Right lobe of liver (tissue), 6 donors: ENCODE results near the gene UBE2G1. TPM values are rescaled to one million over a fixed set of nuclear protein-coding genes. Genes with fewer than 3 reads are reported as not detected.
A peak's percentile ranks its signal among the peaks of the same experiment; 100 is the strongest.
"Not testable (repeated sequence)": the region's sequence is repeated elsewhere in the genome, so short reads cannot be mapped to it uniquely, and the experiment has no call there.

ENCODE experiments used
- ATAC-seq, 4 donors: fragments of 200-7000 bp; cut with Tn5 transposase; one replicate each; pipeline ENCODE4 v1.9.1; 2020; ENCODE audit warnings: mild to moderate bottlenecking in 4 of 4, moderate library complexity in 4 of 4
- DNase-seq, 3 donors: peaks; one replicate each; pipeline ENCODE4 v3.0.0-alpha.2; 2020
- H3K27ac ChIP-seq, 3 donors: fragments of 200-600 bp; one replicate each; pipeline ENCODE4 v1.8.0; 2022
- H3K27me3 ChIP-seq, 2 donors: fragments of 200-600 bp; one replicate each; pipeline ENCODE4 v1.8.0; 2022
- H3K36me3 ChIP-seq, 4 donors: fragments of 200-600 bp; sonication (generic) in 1 of 4; one replicate each; pipeline versions ENCODE4 v1.5.1 to v1.8.0; 2017 to 2022; ENCODE audit warnings: control low read depth in 1 of 4
- H3K4me1 ChIP-seq, 4 donors: fragments of 200-600 bp; sonication (generic) in 1 of 4; one replicate each; pipeline versions ENCODE4 v1.5.1 to v1.8.0; 2017 to 2022; ENCODE audit warnings: control low read depth in 1 of 4
- H3K4me3 ChIP-seq, 3 donors: fragments of 200-600 bp; one replicate each; pipeline ENCODE4 v1.8.0; 2022
- H3K9me3 ChIP-seq, 4 donors: fragments of 200-600 bp; sonication (generic) in 1 of 4; one replicate each; pipeline versions ENCODE4 v1.5.1 to v1.8.0; 2017 to 2022; ENCODE audit warnings: control low read depth in 1 of 4
- CTCF ChIP-seq, 4 donors: fragments of 200-600 bp in 3 of 4; fragments of 450-650 bp in 1 of 4; IDR thresholded peaks; one replicate each; pipeline versions ENCODE4 v1.5.1 to v1.8.0; 2016 to 2022; ENCODE audit warnings: antibody characterized with exemption in 4 of 4, mild to moderate bottlenecking in 2 of 4
- POLR2A ChIP-seq: fragments of 450-650 bp; IDR thresholded peaks from one replicate; pipeline ENCODE4 v1.6.1; 2017; ENCODE audit warnings: antibody characterized with exemption, mild to moderate bottlenecking
- WGBS: methylation state at CpG from one replicate; pipeline ENCODE4 v1.1.6; 2018; ENCODE audit warnings: low coverage, low lambda C conversion rate; ENCODE audit not compliant: insufficient coverage; ENCODE audit errors: missing lambda C conversion rate; 5-methylcytosine and 5-hydroxymethylcytosine counted together
- intact Hi-C, 2 donors: fragments of 100-400 bp; cut with DNase I; formaldehyde crosslinking; loops; one replicate each; pipeline versions ENCODE4 v1.11.2 to v1.14.1; 2022
- total RNA-seq, 6 experiments: library from RNA; depleted of rRNA in 2 of 6; stranded (reverse); fragments of >200 nt in 2 of 6; fragmentation: NEBNext Ultra II Directional in 3 of 6; extraction: Animal tissue kit (Norgen Biotek cat#: 25700) in 3 of 6; gene quantifications; one replicate each; pipeline versions ENCODE4 v1.1.0 to v1.2.4, GENCODE V29; 2016 to 2023
- donor health status: DM: no; HTN: yes; CAD: no.
- donor health status: DM: no; HTN: no; CAD: no.
- donor health status: DM: no; HTN: no; CAD: no.
- donor health status: DM: no; HTN: yes; CAD: no.
- donor health status: DM: no; HTN: yes; CAD: no.

Gene UBE2G1
- total RNA-seq, 6 experiments from 2014 or later, result 30.3 to 45.5 (median 38.8) TPM

- no peak overlapping the region for H3K27ac ChIP-seq
- H3K27me3 ChIP-seq, result no peaks in the 10 kb centered on the region
- H3K4me1 ChIP-seq, result peaks cover 0 to 13% (median 4%) of the 10 kb centered on the region in 4 donors
- DNase-seq (no peak), ATAC-seq (no peak)
- TF ChIP-seq POLR2A (no peak), CTCF (IDR thresholded peaks at IDR 0.05) (no peak)
- H3K36me3 ChIP-seq, result no peaks in the 10 kb centered on the region
- intact Hi-C loops, result no loop called here
- H3K4me3 ChIP-seq, result no peak overlapping the region
- peaks cover 0 to 7% (median 0%) of the 10 kb centered on the region in 4 donors for H3K9me3 ChIP-seq
- WGBS, result 100% methylated on average over 3 of the region's 3 CpGs
Observed at GRCh38 chr17:4258867-4259266, 107.6 kb downstream of the UBE2G1 start.

- DNase-seq, result no peak
- no peak for ATAC-seq
- no peaks in the 10 kb centered on the region for H3K36me3 ChIP-seq
- peaks cover 0 to 4% (median 0%) of the 10 kb centered on the region in 4 donors for H3K4me1 ChIP-seq
- H3K27me3 ChIP-seq, result no peaks in the 10 kb centered on the region
- H3K27ac ChIP-seq, result no peak overlapping the region
- H3K9me3 ChIP-seq, result peaks cover 0 to 7% (median 0%) of the 10 kb centered on the region in 4 donors
- intact Hi-C loops, result no loop called here
- TF ChIP-seq POLR2A (no peak), CTCF (IDR thresholded peaks at IDR 0.05) (no peak)
- H3K4me3 ChIP-seq, result no peak overlapping the region
- WGBS, result 80% methylated on average over 2 of the region's 2 CpGs
Observed at GRCh38 chr17:4256952-4257351, 109.5 kb downstream of the UBE2G1 start.

GRCh38 chr17:4255271-4255670, 111.2 kb downstream of the UBE2G1 start:
- WGBS, result 92% methylated on average over 6 of the region's 6 CpGs
- DNase-seq, H3K27me3 ChIP-seq, H3K27ac ChIP-seq, intact Hi-C loops, H3K4me1 ChIP-seq, H3K4me3 ChIP-seq, H3K9me3 ChIP-seq, ATAC-seq, H3K36me3 ChIP-seq: not testable (repeated sequence)

- Histone ChIP-seq H3K4me3 (no peak overlapping the region), H3K27ac (no peak overlapping the region), H3K27me3 (no peaks in the 10 kb centered on the region), H3K9me3 (no peaks in the 10 kb centered on the region), H3K36me3 (peaks cover 0 to 4% (median 0%) of the 10 kb centered on the region in 4 donors), H3K4me1 (peaks cover 0 to 33% (median 2%) of the 10 kb centered on the region in 4 donors)
- intact Hi-C loops, result no loop called here
- WGBS, result 74% methylated on average over 2 of the region's 2 CpGs
- no peak for ATAC-seq
- no peak for TF ChIP-seq POLR2A
- TF ChIP-seq CTCF (IDR thresholded peaks at IDR 0.05), result no peak
- DNase-seq, result no peak
Observed at GRCh38 chr17:4250887-4251286, 115.6 kb downstream of the UBE2G1 start.

- H3K9me3 ChIP-seq, result no peaks in the 10 kb centered on the region
- WGBS, result 47% methylated on average over 4 of the region's 4 CpGs
- TF ChIP-seq POLR2A, result no peak
- peak; percentile 39 to 61 (median 57) for TF ChIP-seq CTCF (IDR thresholded peaks at IDR 0.05)
- peaks cover 0 to 4% (median 0%) of the 10 kb centered on the region in 4 donors for H3K36me3 ChIP-seq
- DNase-seq, result no peak
- H3K4me3 ChIP-seq, result no peak overlapping the region
- intact Hi-C loops, result no loop called here
- peaks cover 0 to 43% (median 2%) of the 10 kb centered on the region in 4 donors for H3K4me1 ChIP-seq
- H3K27me3 ChIP-seq, result no peaks in the 10 kb centered on the region
- H3K27ac ChIP-seq, result no peak overlapping the region
- peak; percentile 51 to 71 (median 68) for ATAC-seq
Observed at GRCh38 chr17:4249452-4250029, 116.9 kb downstream of the UBE2G1 start.
